ENCODE data around the gene BASP1. TPM values are rescaled to one million over a fixed set of nuclear protein-coding genes. Genes with fewer than 3 reads are reported as not detected.

The BASP1 gene
- total and polyA plus RNA-seq, 2 experiments from 2014 or later = 87.5 to 114 TPM

GRCh38 chr5:17283121-17283415 is 65.6 kb downstream of the BASP1 start (continued):
- no peak for TF ChIP-seq EZH2 (IDR thresholded peaks at IDR 0.05; ENCODE audit: low read depth, unreplicated experiment)
- no peak for TF ChIP-seq EZH2phosphoT487 (IDR thresholded peaks at IDR 0.05; ENCODE audit: unreplicated experiment)
- TF ChIP-seq STAT1 (IDR thresholded peaks at IDR 0.05; ENCODE audit: unreplicated experiment) = no peak
- no peak for TF ChIP-seq JUNB (IDR thresholded peaks at IDR 0.05; ENCODE audit: unreplicated experiment)

- no peak overlapping the region for H3K27ac Mint-ChIP-seq
- H3K4me2 ChIP-seq = no peak overlapping the region
These were observed 70.2 kb downstream of the BASP1 start for GRCh38 chr5:17287501-17288155.

GRCh38 chr5:17288570-17288969 is 71.1 kb downstream of the BASP1 start:
- DNase-seq (ENCODE audit: low spot score) (no peak), ATAC-seq (no peak)
- no peak overlapping the region for H3K4me3 ChIP-seq
- H3K4me1 Mint-ChIP-seq = no peaks in the 10 kb centered on the region
- no peaks in the 10 kb centered on the region for H3F3A ChIP-seq (replicated peaks; ENCODE audit: low read depth)
- no peak overlapping the region for H3K27ac Mint-ChIP-seq
- no peaks in the 10 kb centered on the region for H3K36me3 ChIP-seq (ENCODE audit: insufficient read depth)
- no peaks in the 10 kb centered on the region for H3K79me2 ChIP-seq (replicated peaks; ENCODE audit: insufficient read depth)
- no peaks in the 10 kb centered on the region for H4K20me1 ChIP-seq (replicated peaks; ENCODE audit: insufficient read depth)
- H3K4me2 ChIP-seq = no peak overlapping the region
- H3K27me3 Mint-ChIP-seq (ENCODE audit: insufficient read depth, low read depth, poor library complexity) = peaks cover 4% of the 10 kb centered on the region
- no peak overlapping the region for H3K27ac ChIP-seq (ENCODE audit: low read depth)
- no peak overlapping the region for H2AFZ ChIP-seq
- H3K36me3 Mint-ChIP-seq (ENCODE audit: low read depth) = peaks cover 11% of the 10 kb centered on the region
- 0 out of 2 replicates have a peak, but pooled peaks cover under 1% of the 10 kb centered on the region for H3K9me2 ChIP-seq (ENCODE audit: insufficient read depth)
- peaks cover 14% of the 10 kb centered on the region for H3K9me3 Mint-ChIP-seq
- H3K27me3 ChIP-seq (ENCODE audit: insufficient read depth) = no peaks in the 10 kb centered on the region
- H3K4me3 Mint-ChIP-seq = no peak overlapping the region
- H3K4me1 ChIP-seq (ENCODE audit: insufficient read depth) = no peaks in the 10 kb centered on the region
- TF ChIP-seq, protein P1, sequence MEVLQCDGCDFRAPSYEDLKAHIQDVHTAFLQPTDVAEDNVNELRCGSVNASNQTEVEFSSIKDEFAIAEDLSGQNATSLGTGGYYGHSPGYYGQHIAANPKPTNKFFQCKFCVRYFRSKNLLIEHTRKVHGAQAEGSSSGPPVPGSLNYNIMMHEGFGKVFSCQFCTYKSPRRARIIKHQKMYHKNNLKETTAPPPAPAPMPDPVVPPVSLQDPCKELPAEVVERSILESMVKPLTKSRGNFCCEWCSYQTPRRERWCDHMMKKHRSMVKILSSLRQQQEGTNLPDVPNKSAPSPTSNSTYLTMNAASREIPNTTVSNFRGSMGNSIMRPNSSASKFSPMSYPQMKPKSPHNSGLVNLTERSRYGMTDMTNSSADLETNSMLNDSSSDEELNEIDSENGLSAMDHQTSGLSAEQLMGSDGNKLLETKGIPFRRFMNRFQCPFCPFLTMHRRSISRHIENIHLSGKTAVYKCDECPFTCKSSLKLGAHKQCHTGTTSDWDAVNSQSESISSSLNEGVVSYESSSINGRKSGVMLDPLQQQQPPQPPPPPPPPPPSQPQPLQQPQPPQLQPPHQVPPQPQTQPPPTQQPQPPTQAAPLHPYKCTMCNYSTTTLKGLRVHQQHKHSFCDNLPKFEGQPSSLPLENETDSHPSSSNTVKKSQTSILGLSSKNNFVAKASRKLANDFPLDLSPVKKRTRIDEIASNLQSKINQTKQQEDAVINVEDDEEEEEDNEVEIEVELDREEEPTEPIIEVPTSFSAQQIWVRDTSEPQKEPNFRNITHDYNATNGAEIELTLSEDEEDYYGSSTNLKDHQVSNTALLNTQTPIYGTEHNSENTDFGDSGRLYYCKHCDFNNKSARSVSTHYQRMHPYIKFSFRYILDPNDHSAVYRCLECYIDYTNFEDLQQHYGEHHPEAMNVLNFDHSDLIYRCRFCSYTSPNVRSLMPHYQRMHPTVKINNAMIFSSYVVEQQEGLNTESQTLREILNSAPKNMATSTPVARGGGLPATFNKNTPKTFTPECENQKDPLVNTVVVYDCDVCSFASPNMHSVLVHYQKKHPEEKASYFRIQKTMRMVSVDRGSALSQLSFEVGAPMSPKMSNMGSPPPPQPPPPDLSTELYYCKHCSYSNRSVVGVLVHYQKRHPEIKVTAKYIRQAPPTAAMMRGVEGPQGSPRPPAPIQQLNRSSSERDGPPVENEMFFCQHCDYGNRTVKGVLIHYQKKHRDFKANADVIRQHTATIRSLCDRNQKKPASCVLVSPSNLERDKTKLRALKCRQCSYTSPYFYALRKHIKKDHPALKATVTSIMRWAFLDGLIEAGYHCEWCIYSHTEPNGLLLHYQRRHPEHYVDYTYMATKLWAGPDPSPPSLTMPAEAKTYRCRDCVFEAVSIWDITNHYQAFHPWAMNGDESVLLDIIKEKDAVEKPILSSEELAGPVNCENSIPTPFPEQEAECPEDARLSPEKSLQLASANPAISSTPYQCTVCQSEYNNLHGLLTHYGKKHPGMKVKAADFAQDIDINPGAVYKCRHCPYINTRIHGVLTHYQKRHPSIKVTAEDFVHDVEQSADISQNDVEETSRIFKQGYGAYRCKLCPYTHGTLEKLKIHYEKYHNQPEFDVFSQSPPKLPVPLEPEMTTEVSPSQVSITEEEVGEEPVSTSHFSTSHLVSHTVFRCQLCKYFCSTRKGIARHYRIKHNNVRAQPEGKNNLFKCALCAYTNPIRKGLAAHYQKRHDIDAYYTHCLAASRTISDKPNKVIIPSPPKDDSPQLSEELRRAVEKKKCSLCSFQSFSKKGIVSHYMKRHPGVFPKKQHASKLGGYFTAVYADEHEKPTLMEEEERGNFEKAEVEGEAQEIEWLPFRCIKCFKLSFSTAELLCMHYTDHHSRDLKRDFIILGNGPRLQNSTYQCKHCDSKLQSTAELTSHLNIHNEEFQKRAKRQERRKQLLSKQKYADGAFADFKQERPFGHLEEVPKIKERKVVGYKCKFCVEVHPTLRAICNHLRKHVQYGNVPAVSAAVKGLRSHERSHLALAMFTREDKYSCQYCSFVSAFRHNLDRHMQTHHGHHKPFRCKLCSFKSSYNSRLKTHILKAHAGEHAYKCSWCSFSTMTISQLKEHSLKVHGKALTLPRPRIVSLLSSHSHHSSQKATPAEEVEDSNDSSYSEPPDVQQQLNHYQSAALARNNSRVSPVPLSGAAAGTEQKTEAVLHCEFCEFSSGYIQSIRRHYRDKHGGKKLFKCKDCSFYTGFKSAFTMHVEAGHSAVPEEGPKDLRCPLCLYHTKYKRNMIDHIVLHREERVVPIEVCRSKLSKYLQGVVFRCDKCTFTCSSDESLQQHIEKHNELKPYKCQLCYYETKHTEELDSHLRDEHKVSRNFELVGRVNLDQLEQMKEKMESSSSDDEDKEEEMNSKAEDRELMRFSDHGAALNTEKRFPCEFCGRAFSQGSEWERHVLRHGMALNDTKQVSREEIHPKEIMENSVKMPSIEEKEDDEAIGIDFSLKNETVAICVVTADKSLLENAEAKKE (CRISPR knock-in tag; IDR thresholded peaks at IDR 0.05) = no peak
- no peak for TF ChIP-seq STAT1 (IDR thresholded peaks at IDR 0.05; ENCODE audit: unreplicated experiment)
- no peak for TF ChIP-seq EZH2 (IDR thresholded peaks at IDR 0.05; ENCODE audit: low read depth, unreplicated experiment)
- no peak for TF ChIP-seq ETS1 (IDR thresholded peaks at IDR 0.05)
- TF ChIP-seq CREB1 (CRISPR knock-in tag; IDR thresholded peaks at IDR 0.05; ENCODE audit: low read depth) = no peak
- TF ChIP-seq ZNF114 (CRISPR knock-in tag; IDR thresholded peaks at IDR 0.05) = no peak
- TF ChIP-seq POLR2AphosphoS5 (IDR thresholded peaks at IDR 0.05; ENCODE audit: low read depth) = no peak
- TF ChIP-seq JUNB (IDR thresholded peaks at IDR 0.05; ENCODE audit: unreplicated experiment) = no peak

More at GRCh38 chr5:17287501-17288155, 70.2 kb downstream of the BASP1 start:
- Mint-ChIP-seq H3K27me3 (ENCODE audit: insufficient read depth, low read depth, poor library complexity) (peaks cover 4% of the 10 kb centered on the region), H3K9me3 (peaks cover 14% of the 10 kb centered on the region), H3K4me3 (no peak overlapping the region), H3K4me1 (peaks cover 5% of the 10 kb centered on the region), H3K36me3 (ENCODE audit: low read depth) (peaks cover 11% of the 10 kb centered on the region)
- H4K20me1 ChIP-seq (replicated peaks; ENCODE audit: insufficient read depth) = no peaks in the 10 kb centered on the region
- H3K4me3 ChIP-seq = no peak overlapping the region
- H3K4me1 ChIP-seq (ENCODE audit: insufficient read depth) = no peaks in the 10 kb centered on the region; the same call in 1 of the 2 replicates
- no peaks in the 10 kb centered on the region for H3K36me3 ChIP-seq (ENCODE audit: insufficient read depth)
- DNase-seq (ENCODE audit: low spot score) (no peak), ATAC-seq (no peak)
- 0 out of 2 replicates have a peak, but pooled peaks cover 3% of the 10 kb centered on the region for H3K9me2 ChIP-seq (ENCODE audit: insufficient read depth)
- no peak for TF ChIP-seq POLR2AphosphoS5 (IDR thresholded peaks at IDR 0.05; ENCODE audit: low read depth)
- no peak for TF ChIP-seq ZNF114 (CRISPR knock-in tag; IDR thresholded peaks at IDR 0.05)
- no peaks in the 10 kb centered on the region for H3K79me2 ChIP-seq (replicated peaks; ENCODE audit: insufficient read depth)
- H3K27me3 ChIP-seq (ENCODE audit: insufficient read depth) = no peaks in the 10 kb centered on the region
- no peaks in the 10 kb centered on the region for H3F3A ChIP-seq (replicated peaks; ENCODE audit: low read depth)
- H3K27ac ChIP-seq (ENCODE audit: low read depth) = no peak overlapping the region
- H2AFZ ChIP-seq = no peak overlapping the region

Measured in GM23338 (cell line).